IMR-90 (cell line): Measurements from ENCODE around the gene ZNF185. TPM values are rescaled to one million over a fixed set of nuclear protein-coding genes. Genes with fewer than 3 reads are reported as not detected.

ENCODE experiments used
- ATAC-seq: fragments of 200-7000 bp; cut with Tn5 transposase; 2 replicates; pipeline ENCODE4 v1.9.1; 2020; ENCODE audit warnings: low read depth, mild to moderate bottlenecking, moderate library complexity
- BruUV-seq: library from RNA; stranded (reverse); fragments of 400-500 nt; replicated peaks from 2 replicates; lab custom pipeline; 2021; lab: Mats Ljungman, UMichigan
- CTCF ChIA-PET: fragments of 300-600 bp; formaldehyde crosslinking; extraction: SDS; loops from one replicate; lab custom pipeline; 2021; ENCODE audit warnings: antibody characterized with exemption; lab: Yijun Ruan, JAX
- POLR2A ChIA-PET: fragments of 300-600 bp; sonication (Branson Sonifier 250); formaldehyde crosslinking; loops from one replicate; lab custom pipeline; 2022; ENCODE audit warnings: antibody characterized with exemption; ENCODE audit not compliant: unreplicated experiment; lab: Charles Lee
- DNase-seq: peaks from one replicate; pipeline ENCODE4 v3.0.0; 2013
- H2AFZ ChIP-seq: replicated peaks from 2 replicates; pipeline ENCODE3; 2013; ENCODE audit warnings: low read length, mild to moderate bottlenecking; ENCODE audit not compliant: poor library complexity
- H2AK5ac ChIP-seq: 2 replicates; pipeline ENCODE4 v1.6.1; 2013; ENCODE audit warnings: low read depth, low read length, inconsistent platforms
- H2AK9ac ChIP-seq: replicated peaks from 2 replicates; pipeline ENCODE3; 2013; ENCODE audit warnings: mild to moderate bottlenecking, low read depth, low read length, moderate library complexity; ENCODE audit not compliant: poor library complexity
- H2BK120ac ChIP-seq: 2 replicates; pipeline ENCODE4 v1.6.1; 2013; ENCODE audit warnings: low read depth, low read length, inconsistent platforms
- H2BK15ac ChIP-seq: 3 replicates; pipeline ENCODE4 v1.6.1; 2013; ENCODE audit warnings: low read depth, low read length, inconsistent platforms
- H2BK20ac ChIP-seq: 2 replicates; pipeline ENCODE4 v1.6.1; 2013; ENCODE audit warnings: low read depth, mild to moderate bottlenecking, inconsistent platforms, low read length, moderate library complexity
- H2BK5ac ChIP-seq: 2 replicates; pipeline ENCODE4 v1.6.1; 2013; ENCODE audit warnings: mild to moderate bottlenecking, low read depth, low read length, inconsistent platforms; ENCODE audit not compliant: poor library complexity, severe bottlenecking
- H3K14ac ChIP-seq: replicated peaks from 2 replicates; pipeline ENCODE4 v1.6.1; 2013; ENCODE audit warnings: low read depth, low read length, inconsistent platforms
- H3K18ac ChIP-seq: 2 replicates; pipeline ENCODE4 v1.6.1; 2013; ENCODE audit warnings: low read depth, low read length, control low read depth
- H3K23ac ChIP-seq: 2 replicates; pipeline ENCODE4 v1.6.1; 2013; ENCODE audit warnings: low read depth, low read length, inconsistent platforms
- H3K27ac ChIP-seq: 2 replicates; pipeline ENCODE4 v1.5.1; 2013; ENCODE audit warnings: mild to moderate bottlenecking, control low read depth, low read length; ENCODE audit not compliant: insufficient read depth
- H3K27me3 ChIP-seq: 2 replicates; pipeline ENCODE4 v1.6.1; 2013; ENCODE audit warnings: low read length; ENCODE audit not compliant: control insufficient read depth, insufficient read depth
- H3K36me3 ChIP-seq: 2 replicates; pipeline ENCODE4 v1.6.1; 2013; ENCODE audit warnings: low read length, mixed read lengths; ENCODE audit not compliant: control insufficient read depth, insufficient read depth
- H3K4ac ChIP-seq: 2 replicates; pipeline ENCODE4 v1.6.1; 2013; ENCODE audit warnings: low read depth, low read length, inconsistent platforms
- H3K4me1 ChIP-seq: 2 replicates; pipeline ENCODE4 v1.6.1; 2013; ENCODE audit warnings: low read length, mixed read lengths; ENCODE audit not compliant: control insufficient read depth, insufficient read depth
- H3K4me2 ChIP-seq: 2 replicates; pipeline ENCODE4 v1.6.1; 2013; ENCODE audit warnings: low read depth, mild to moderate bottlenecking, control low read depth, low read length, moderate library complexity
- H3K4me3 ChIP-seq: 2 replicates; pipeline ENCODE4 v1.5.1; 2013; ENCODE audit warnings: low read depth, mild to moderate bottlenecking, control low read depth, low read length, moderate library complexity; ENCODE audit not compliant: insufficient read depth
- H3K56ac ChIP-seq: 2 replicates; pipeline ENCODE4 v1.6.1; 2013; ENCODE audit warnings: low read length, inconsistent platforms; ENCODE audit not compliant: insufficient read depth; ENCODE audit errors: extremely low read depth
- H3K79me1 ChIP-seq, 2 experiments: 2 replicates each; pipeline ENCODE4 v1.6.1; 2013; ENCODE audit warnings: low read length in 2 of 2, inconsistent platforms in 1 of 2, low read depth in 1 of 2
- H3K9ac ChIP-seq: 2 replicates; pipeline ENCODE4 v1.6.1; 2013; ENCODE audit warnings: low read depth, low read length, control low read depth
- H3K9me1 ChIP-seq: 2 replicates; pipeline ENCODE4 v1.6.1; 2013; ENCODE audit warnings: low read length, inconsistent platforms; ENCODE audit not compliant: insufficient read depth
- H3K9me3 ChIP-seq: 2 replicates; pipeline ENCODE4 v1.6.1; 2013; ENCODE audit warnings: low read length; ENCODE audit not compliant: control insufficient read depth, insufficient read depth
- H4K20me1 ChIP-seq: 2 replicates; pipeline ENCODE4 v1.6.1; 2013; ENCODE audit warnings: low read length, inconsistent platforms; ENCODE audit not compliant: insufficient read depth
- H4K5ac ChIP-seq: 2 replicates; pipeline ENCODE4 v1.6.1; 2013; ENCODE audit warnings: mild to moderate bottlenecking, low read depth, low read length, control low read depth
- H4K8ac ChIP-seq, 2 experiments: 2 replicates each; pipeline ENCODE4 v1.6.1; 2013; ENCODE audit warnings: low read depth in 2 of 2, low read length in 2 of 2, control low read depth in 1 of 2, inconsistent platforms in 1 of 2
- H4K91ac ChIP-seq: 2 replicates; pipeline ENCODE4 v1.6.1; 2013; ENCODE audit warnings: low read depth, low read length, inconsistent platforms; ENCODE audit not compliant: insufficient read depth
- MXI1 ChIP-seq: IDR thresholded peaks from 2 replicates; pipeline ENCODE4 v1.6.1; 2012; ENCODE audit warnings: low read depth, mild to moderate bottlenecking, low read length, moderate library complexity, borderline replicate concordance
- NFE2L2 ChIP-seq: fragments of 150-350 bp; IDR thresholded peaks from 2 replicates; pipeline ENCODE4 v1.6.1; 2016; ENCODE audit warnings: low read depth, mild to moderate bottlenecking, low read length
- RCOR1 ChIP-seq: IDR thresholded peaks from 2 replicates; pipeline ENCODE4 v1.6.1; 2012; ENCODE audit warnings: mild to moderate bottlenecking, low read length, improper control_type of control experiment; ENCODE audit not compliant: insufficient replicate concordance
- RFX5 ChIP-seq: IDR thresholded peaks from 2 replicates; pipeline ENCODE4 v1.8.0; 2012; ENCODE audit warnings: low read depth, mild to moderate bottlenecking, low read length, moderate library complexity
- SMC3 ChIP-seq: fragments of 150-350 bp; IDR thresholded peaks from 2 replicates; pipeline ENCODE4 v1.6.1; 2016; ENCODE audit warnings: low read depth, mild to moderate bottlenecking, antibody characterized with exemption, low read length, moderate library complexity
- USF2 ChIP-seq: fragments of 150-350 bp; IDR thresholded peaks from 2 replicates; pipeline ENCODE4 v1.6.1; 2017; ENCODE audit warnings: mild to moderate bottlenecking, antibody characterized with exemption, low read length, low read depth
- WGBS, 2 experiments: methylation state at CpG; one replicate each; pipeline versions ENCODE4 v1.1.5 to v1.1.7; 2013; ENCODE audit warnings: missing lambda C conversion rate in 2 of 2; ENCODE audit not compliant: insufficient read length in 1 of 2; ENCODE audit errors: extremely low coverage in 2 of 2; 5-methylcytosine and 5-hydroxymethylcytosine counted together
- dilution Hi-C: fragments of 300-500 bp; cut with HindIII; formaldehyde crosslinking; loops from one replicate; pipeline ENCODE4 v1.14.3; 2018; ENCODE audit warnings: low sequenced_read_pairs; ENCODE audit not compliant: unreplicated experiment
- in situ Hi-C: fragments of 300-500 bp; cut with MboI; formaldehyde crosslinking; loops from 3 replicates; pipeline ENCODE4 v1.14.3; 2019; ENCODE audit warnings: low sequenced_read_pairs, inconsistent platforms, mixed read lengths
- intact Hi-C: fragments of 100-400 bp; cut with micrococcal nuclease; formaldehyde crosslinking; loops from 2 replicates; pipeline ENCODE4 v1.10.0; 2022
- polyA plus RNA-seq, 3 experiments: library from polyadenylated mRNA; depleted of rRNA; stranded (reverse); fragments of >200 nt; gene quantifications; 2 replicates each; pipeline ENCODE4 v1.2.3, GENCODE V29; 2012; ENCODE audit warnings: low replicate concordance in 1 of 3
- total RNA-seq: library from RNA; depleted of rRNA; stranded (reverse); fragments of >200 nt; gene quantifications from 2 replicates; pipeline ENCODE4 v1.2.3, GENCODE V29; 2012

The ZNF185 gene
- total and polyA plus RNA-seq, 2 of the 4 experiments (the other 2 are of a cell fraction): 3.2 to 6.3 TPM

GRCh38 chrX:152901816-152902501, 4.1 kb downstream of the ZNF185 start:
- no peaks in the 10 kb centered on the region for H3K79me1 ChIP-seq
- no peak overlapping the region for H2BK5ac ChIP-seq
- no peak overlapping the region for H2BK20ac ChIP-seq
- WGBS, 2 experiments: 78% methylated on average over 5 of the region's 15 CpGs; no CpG with 5 or more reads in 1 of the 2 experiments
- 0 out of 2 replicates have a peak, but pooled peaks cover 2% of the 10 kb centered on the region for H3K4me1 ChIP-seq
- no peak overlapping the region for H3K18ac ChIP-seq
- POLR2A ChIA-PET: no interaction called here
- in situ Hi-C loops: no loop called here
- no peaks in the 10 kb centered on the region for H3K36me3 ChIP-seq
- H2BK15ac ChIP-seq: no peak overlapping the region
- dilution Hi-C loops: no loop called here
- H4K91ac ChIP-seq: no peak overlapping the region
- H4K20me1 ChIP-seq: no peaks in the 10 kb centered on the region
- H3K27me3 ChIP-seq: no peaks in the 10 kb centered on the region; the same call in 1 of the 2 replicates
- H2BK120ac ChIP-seq: no peak overlapping the region
- intact Hi-C loops: no loop called here
- CTCF ChIA-PET: no interaction called here
- H2AFZ ChIP-seq: peak overlapping the region; percentile 41
- no peak for TF ChIP-seq RCOR1
- TF ChIP-seq RFX5: no peak
- no peak for TF ChIP-seq MXI1
- no peak for TF ChIP-seq NFE2L2
- TF ChIP-seq USF2: no peak
- no peak for TF ChIP-seq SMC3
- no peak overlapping the region for H3K4me2 ChIP-seq
- H3K9ac ChIP-seq: no peak overlapping the region
- no peaks in the 10 kb centered on the region; the same call in 1 of the 2 replicates for H3K9me3 ChIP-seq
- H3K23ac ChIP-seq: no peak overlapping the region
- H3K56ac ChIP-seq: no peak overlapping the region
- no peak overlapping the region for H4K8ac ChIP-seq
- peak overlapping the region; percentile 28 for H2AK9ac ChIP-seq
- H3K27ac ChIP-seq: no peak overlapping the region
- ATAC-seq: no peak
- H3K4me3 ChIP-seq: no peak overlapping the region
- BruUV-seq: no TSS peak
- no peak overlapping the region for H4K5ac ChIP-seq
- no peak overlapping the region for H3K4ac ChIP-seq
- no peak overlapping the region for H3K14ac ChIP-seq
- no peaks in the 10 kb centered on the region for H3K9me1 ChIP-seq
- H2AK5ac ChIP-seq: no peak overlapping the region
- DNase-seq: no peak
